DND-41 (cell line): ENCODE results near the gene GREB1.

Experiments
- CTCF ChIP-seq: IDR thresholded peaks from 2 replicates; pipeline ENCODE4 v1.5.1; 2012; ENCODE audit warnings: borderline replicate concordance, low read length, moderate library complexity, mild to moderate bottlenecking; ENCODE audit not compliant: poor library complexity, severe bottlenecking; ENCODE audit errors: extremely low read depth
- EZH2 ChIP-seq: IDR thresholded peaks from 3 replicates; pipeline ENCODE4 v1.6.1; 2012; ENCODE audit warnings: borderline replicate concordance, low read depth, mild to moderate bottlenecking, moderate library complexity, low read length, inconsistent platforms; ENCODE audit not compliant: severe bottlenecking

- TF ChIP-seq CTCF: no peak
- TF ChIP-seq EZH2: no peak
These were observed 33.0 kb upstream of the GREB1 start for GRCh38 chr2:11500702-11501303.
